AG10803 (cell line): ENCODE data around the gene ACTL7A.

ENCODE experiments used
- DNase-seq: peaks from one replicate; pipeline ENCODE4 v3.0.0; 2010; ENCODE audit warnings: low read depth
- H3K4me3 ChIP-seq: 2 replicates; pipeline ENCODE4 v1.5.1; 2011; ENCODE audit warnings: mild to moderate bottlenecking, low read length, control low read depth
- CTCF ChIP-seq: conservative IDR thresholded peaks from 2 replicates; pipeline ENCODE4 v1.5.1; 2011; ENCODE audit warnings: mild to moderate bottlenecking, low read length, control low read depth, inconsistent platforms

The ACTL7A gene

GRCh38 chr9:108850293-108850897 is 11.7 kb upstream of the ACTL7A start:
- peak; percentile 32 for DNase-seq
- peak; percentile 42; the same call in 1 of the 2 replicates for TF ChIP-seq CTCF
- no peak overlapping the region for H3K4me3 ChIP-seq

GRCh38 chr9:108851138-108851537 is 10.9 kb upstream of the ACTL7A start:
- no peak overlapping the region for H3K4me3 ChIP-seq
- no peak for DNase-seq
- no peak for TF ChIP-seq CTCF

DNA sequence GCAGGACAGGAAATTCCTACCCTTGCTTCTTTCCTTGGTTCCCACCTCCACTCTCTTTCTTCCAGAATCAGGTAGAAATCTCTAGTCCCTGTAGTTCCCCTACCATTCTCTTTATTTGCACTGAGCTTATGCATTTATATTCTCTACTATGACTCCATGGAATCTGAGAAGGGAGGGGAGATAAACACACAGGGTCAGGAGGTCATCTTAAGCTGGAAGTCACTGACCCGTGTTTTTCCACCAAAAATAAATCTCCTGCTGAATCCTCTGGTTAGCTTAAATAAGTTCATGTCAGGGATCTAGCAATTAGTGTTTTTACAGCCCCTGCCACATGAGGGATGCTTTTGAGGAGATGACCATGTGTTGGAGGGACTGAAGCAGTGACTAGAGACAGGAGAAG is 10.0 kb upstream of the ACTL7A start:
- no peak for TF ChIP-seq CTCF
- no peak overlapping the region for H3K4me3 ChIP-seq
- DNase-seq, result no peak

- no peak for DNase-seq
- H3K4me3 ChIP-seq, result no peak overlapping the region
These were observed 8.0 kb upstream of the ACTL7A start for GRCh38 chr9:108854094-108854493.

GRCh38 chr9:108854641-108855528 is 7.2 kb upstream of the ACTL7A start:
- H3K4me3 ChIP-seq, result no peak overlapping the region
- TF ChIP-seq CTCF, result no peak
- no peak for DNase-seq

More at GRCh38 chr9:108854094-108854493, 8.0 kb upstream of the ACTL7A start:
- no peak for TF ChIP-seq CTCF

- TF ChIP-seq CTCF, result no peak
- no peak overlapping the region for H3K4me3 ChIP-seq
- DNase-seq, result no peak
These were observed 6.6 kb upstream of the ACTL7A start for GRCh38 chr9:108855529-108855886.

DNA sequence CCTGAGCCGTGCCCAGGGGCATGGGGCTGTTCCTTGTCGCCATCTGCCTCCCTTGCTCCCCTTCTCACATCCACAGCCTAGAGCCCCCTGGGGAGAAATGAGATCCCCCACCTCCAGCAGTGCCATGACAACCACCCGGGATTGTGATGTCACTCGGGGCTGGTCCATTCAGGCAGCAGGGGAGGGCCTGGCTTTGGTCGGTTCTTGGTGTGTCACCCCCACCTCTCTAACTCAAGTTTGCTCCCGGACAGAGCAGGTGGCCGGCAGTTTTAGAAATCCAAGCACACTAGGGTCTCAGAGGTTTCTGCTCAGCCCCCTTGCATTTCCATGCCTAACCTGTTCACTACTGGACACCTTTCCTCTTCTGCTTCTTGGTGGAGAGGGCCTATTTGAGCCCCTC is 6.2 kb upstream of the ACTL7A start, which contains the start of gene ACTL7B:
ACTL7B (minus strand) TSS at position 99 of the 400 bp plus-strand sequence; CDS start at position 43, 56 bp downstream.
- no peak for TF ChIP-seq CTCF
- H3K4me3 ChIP-seq, result no peak within 1 kb of the TSS
- no peak for DNase-seq
